ENCODE measurements around the gene FXN.
"Not testable (repeated sequence)": the region's sequence is repeated elsewhere in the genome, so short reads cannot be mapped to it uniquely, and the experiment has no call there.

FXN gene

DNA sequence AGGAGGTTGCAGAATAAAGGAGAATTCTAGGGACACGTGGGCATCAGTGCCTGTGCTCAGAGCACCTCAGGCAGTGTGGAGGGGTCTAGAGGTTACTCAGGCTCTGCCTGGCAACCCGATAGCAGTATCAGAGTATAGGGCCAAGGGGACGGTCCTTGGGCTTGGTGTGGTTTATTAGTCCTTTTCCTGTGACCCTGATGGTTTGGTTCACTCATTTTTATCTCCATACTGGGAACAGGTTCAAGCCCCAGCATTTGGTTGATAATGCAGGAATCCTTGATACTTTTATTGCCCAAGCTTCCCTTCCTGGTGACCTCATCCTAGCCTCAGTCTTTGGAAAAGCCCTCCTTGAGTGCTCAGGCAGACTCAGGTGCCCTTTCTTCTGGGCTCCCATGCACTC lies 35.5 kb downstream of the FXN start:
- no peak for DNase-seq

DNA sequence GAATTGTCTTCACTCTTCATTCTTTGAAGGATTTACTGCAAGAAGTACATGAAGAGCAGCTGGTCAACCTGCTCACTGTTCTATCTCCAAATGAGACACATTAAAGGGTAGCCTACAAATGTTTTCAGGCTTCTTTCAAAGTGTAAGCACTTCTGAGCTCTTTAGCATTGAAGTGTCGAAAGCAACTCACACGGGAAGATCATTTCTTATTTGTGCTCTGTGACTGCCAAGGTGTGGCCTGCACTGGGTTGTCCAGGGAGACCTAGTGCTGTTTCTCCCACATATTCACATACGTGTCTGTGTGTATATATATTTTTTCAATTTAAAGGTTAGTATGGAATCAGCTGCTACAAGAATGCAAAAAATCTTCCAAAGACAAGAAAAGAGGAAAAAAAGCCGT lies 37.6 kb downstream of the FXN start:
- no peak for DNase-seq

DNA sequence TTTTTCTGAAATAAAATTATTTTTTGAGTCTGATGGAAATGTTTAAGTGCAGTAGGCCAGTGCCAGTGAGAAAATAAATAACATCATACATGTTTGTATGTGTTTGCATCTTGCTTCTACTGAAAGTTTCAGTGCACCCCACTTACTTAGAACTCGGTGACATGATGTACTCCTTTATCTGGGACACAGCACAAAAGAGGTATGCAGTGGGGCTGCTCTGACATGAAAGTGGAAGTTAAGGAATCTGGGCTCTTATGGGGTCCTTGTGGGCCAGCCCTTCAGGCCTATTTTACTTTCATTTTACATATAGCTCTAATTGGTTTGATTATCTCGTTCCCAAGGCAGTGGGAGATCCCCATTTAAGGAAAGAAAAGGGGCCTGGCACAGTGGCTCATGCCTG lies 39.2 kb downstream of the FXN start:
- DNase-seq: no peak

DNA sequence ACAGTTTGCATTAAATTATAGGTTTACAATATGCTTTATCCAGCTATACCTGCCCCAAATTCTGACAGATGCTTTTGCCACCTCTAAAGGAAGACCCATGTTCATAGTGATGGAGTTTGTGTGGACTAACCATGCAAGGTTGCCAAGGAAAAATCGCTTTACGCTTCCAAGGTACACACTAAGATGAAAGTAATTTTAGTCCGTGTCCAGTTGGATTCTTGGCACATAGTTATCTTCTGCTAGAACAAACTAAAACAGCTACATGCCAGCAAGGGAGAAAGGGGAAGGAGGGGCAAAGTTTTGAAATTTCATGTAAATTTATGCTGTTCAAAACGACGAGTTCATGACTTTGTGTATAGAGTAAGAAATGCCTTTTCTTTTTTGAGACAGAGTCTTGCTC lies 41.0 kb downstream of the FXN start:
- no peak for DNase-seq

DNA sequence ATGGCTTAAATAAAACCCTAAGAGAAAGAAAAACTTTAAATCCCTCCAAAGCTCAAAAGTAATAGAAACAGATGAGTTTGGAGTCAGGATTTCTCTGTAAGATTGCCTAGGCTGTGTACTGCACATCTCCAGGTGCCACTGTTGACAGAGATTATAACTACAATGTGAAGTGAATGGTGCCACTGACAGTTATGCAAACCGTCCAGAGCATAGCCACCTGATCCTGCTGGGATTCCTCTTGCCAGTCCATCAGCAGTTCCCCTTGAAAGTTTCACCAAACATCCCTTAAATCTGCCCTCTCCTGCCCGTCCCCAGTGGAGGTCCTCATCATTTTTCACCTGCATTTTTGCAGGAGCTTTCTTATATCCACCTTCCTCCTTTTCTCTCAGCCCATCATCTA lies 42.5 kb downstream of the FXN start:
- DNase-seq: no peak

DNA sequence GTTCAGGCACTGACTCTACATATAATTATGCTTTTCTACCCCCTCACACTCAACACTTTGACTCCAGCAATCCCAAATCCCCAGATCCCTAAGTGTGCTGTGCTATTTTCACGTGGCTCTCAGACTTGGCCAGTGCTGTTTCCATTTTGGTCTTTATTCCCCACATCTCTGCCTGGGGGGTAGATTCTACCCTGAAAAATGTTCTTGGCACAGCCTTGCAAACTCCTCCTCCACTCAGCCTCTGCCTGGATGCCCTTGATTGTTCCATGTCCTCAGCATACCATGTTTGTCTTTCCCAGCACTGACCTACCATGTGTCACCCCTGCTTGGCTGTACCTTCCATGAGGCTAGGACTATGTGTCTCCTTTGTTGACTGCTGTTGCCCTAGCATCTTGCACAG lies 43.0 kb downstream of the FXN start:
- no peak for DNase-seq

DNA sequence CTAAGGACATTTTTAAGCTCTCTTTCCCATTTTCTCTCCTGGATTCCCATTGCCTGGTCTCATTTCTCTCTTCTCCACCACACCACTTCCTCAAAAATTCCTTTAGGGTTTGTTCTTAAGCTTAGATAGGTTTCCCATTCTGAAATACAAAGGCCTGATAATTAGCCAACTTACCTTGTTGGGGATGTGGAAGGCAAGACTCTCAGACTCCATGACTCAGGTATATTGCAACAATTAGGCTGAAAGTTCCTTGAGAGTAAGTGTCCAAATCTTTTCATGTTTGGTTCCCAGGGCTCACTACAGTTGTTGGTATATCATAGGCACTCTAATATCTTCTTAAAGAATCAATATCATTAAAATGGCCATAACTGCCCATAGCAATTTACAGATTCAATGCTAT lies 43.6 kb downstream of the FXN start:
- no peak for DNase-seq

DNA sequence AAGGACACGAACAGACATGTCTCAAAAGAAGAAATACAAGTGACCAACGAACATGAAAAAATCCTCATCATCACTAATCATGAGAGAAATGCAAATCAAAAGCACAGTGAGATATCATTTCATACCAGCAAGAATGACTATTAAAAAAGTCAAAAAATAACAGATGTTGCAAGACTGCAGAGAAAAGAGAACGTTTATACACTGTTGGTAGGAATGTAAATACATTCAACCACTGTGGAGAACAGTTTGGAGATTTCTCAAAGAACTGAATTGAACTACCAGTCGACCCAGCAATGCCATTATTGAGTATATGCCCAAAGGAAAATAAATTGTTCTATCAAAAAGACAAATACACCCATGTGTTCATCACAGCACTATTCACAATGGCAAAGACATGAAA lies 45.7 kb downstream of the FXN start:
- DNase-seq: no peak

DNA sequence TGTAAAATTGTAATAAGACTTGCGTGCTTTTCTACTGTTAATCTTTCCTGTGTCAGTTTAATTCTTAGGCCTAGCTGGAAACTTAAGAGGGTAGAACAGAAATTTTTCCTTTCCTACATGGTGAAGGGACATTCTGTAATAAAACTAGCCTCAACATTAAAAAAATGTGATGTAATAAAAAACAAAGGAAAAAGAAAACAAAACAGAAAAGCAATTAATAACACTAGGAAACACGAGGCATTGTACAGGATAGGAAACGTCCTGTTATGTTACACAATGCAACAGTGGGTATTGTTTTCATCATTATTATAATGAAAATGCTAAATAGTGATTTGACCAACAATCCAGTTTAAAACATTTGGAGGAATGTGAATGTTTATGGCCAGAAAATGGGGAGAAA lies 47.8 kb downstream of the FXN start:
- no peak for DNase-seq

DNA sequence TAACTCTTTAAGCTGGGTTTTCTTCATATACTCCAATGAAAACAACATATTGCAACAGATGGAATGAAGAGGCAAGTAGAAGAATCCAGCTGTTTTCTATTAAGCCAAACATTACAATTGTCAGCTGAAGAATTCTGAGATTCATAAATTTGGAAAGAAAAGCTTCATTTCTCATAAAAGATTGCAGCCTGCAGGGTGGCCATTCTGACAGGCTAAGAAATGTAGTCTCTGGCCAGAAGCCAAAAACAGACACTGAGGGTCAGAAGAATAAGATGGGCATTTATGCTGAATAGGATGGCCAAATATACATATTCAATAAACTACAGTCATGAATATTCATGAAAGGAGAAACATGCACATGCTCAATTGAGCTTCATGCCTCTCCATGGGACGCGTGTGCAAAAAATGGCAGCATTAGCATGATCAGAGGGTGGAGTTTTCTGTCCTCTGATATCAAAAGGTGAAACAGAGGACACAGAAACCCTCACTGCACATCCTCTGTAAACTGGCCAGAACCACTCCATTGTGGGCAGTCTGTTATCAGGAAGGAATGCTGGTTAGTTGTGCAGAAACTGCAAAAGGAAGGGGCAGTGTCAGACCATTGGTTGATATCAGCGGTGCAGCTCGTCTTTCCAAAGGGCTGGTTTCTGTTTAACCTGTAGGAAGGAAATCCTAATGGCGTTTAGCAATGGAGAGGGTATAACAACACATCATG lies 50.2 kb downstream of the FXN start:
- no peak for DNase-seq

DNA sequence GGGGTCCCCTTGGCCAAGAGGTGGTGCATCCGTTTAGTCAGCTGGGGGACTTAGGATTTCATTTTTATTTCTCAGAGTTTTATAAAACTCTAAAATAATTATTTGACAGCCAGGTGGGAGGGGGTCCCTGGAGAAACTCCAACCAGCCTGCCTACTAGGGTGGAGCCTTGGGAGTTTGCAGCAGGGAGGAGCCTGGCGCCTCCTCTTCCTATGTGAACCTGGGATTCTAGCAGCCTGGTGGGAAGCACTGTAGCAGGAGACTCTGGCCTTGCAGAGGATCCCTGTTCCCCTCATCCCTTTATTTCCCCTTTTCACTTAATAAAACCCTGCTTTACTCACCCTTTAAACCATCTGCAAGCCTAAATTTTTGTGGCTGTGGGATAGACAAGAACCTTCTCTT lies 50.8 kb downstream of the FXN start:
- DNase-seq: no peak

DNA sequence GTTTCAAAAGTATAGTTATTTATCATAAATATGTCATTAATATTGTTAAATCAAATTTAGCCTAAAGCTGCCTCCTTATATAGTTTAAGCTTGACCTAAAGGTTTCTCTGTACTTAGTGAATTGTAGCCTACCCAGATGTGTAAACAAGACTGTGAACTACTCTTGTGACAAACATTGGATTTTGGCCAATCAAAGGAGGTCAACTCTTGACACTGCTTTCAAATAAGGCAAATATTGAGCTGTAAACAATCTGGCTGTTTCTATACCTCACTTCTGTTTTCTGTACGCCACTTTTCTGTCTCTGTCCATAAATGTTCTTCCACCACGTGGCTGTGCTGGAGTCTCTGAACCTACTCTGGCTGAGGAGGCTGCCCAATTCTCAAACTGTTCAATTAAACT lies 51.2 kb downstream of the FXN start:
- no peak for DNase-seq

DNA sequence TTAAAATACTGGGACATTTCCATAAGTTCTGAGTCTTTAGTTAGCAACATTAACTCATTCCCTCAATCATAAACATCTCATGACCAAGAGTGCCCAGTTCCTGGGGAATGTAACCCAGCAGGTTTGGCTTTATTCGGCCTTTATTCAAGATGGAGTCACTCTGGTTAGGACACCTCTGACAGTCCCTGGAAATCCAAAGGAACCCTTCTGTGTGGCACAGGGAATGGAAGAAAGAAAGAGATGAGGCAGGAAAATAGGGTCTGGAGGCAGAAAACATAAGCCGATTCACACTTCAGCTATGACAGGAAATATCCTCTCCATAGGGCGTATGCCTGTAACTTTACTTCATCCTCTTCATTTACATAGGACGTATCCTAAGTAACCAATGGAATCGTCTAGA lies 53.5 kb downstream of the FXN start:
- DNase-seq: no peak

DNA sequence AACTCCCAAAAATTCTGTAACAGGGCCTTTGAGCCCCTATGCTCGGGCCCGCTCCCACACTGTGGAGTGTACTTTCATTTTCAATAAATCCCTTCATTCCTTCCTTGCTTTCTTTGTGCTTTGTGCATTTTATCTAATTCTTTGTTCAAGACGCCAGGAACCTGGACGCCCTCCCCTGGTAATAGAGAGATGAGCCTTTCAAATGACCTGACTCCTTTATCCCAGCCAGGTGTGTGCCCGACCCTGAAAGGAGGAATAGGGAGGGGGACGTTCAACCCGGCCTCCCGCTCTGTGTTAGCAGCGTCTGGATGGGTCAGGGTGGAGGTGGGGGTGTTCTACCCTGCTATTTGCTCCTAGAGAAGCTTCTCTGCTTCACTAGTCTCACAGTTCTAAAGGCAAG lies 53.9 kb downstream of the FXN start:
- DNase-seq: no peak

DNA sequence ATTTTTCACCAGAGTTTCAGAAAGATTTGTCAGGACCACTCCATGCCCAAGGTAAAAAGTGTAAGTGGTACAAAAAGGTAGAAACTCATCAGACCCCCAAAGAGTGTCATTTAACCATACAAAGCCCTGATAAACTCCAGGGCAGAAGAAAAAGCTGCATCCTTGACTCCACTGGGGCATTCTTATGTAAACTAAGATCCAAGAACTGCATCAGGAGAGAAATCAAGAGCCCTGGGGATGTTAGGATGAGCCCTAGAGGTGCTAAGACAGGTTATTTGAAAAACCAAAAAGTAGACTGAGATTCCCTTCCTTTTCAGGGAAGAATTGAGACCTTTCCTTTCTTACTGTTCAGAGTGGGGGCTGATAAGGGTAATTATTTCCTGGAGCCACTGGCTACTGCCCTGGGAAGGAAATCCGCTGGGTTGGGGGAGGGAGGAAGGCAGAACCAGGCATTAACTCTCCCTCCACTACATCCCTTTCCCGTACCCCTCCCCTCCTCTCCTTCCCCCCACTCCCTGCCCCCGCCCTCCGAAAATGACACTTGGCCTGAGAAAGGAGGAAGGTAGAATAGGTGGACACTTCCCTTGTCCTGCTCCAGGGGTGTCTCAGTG lies 54.7 kb downstream of the FXN start:
- no peak for DNase-seq

DNA sequence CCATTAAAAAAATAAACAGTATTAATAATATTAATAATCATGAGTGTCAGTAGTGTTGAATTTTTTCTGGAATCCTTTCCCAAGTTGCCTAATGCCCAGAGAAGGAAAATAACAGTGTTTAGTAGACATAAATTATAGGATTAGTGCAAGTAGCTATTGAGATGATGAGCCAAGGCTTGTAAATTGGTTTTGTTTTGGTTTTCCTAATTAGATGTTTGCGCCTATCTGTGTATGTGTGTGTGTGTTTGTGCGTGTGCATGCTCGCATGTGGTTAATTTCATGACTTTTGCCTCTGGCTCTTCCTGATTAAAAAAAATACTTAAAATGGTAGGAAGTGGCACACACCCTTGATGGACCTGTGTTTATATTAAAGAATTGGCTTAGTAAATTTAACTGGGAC lies 55.4 kb downstream of the FXN start:
- no peak for DNase-seq

DNA sequence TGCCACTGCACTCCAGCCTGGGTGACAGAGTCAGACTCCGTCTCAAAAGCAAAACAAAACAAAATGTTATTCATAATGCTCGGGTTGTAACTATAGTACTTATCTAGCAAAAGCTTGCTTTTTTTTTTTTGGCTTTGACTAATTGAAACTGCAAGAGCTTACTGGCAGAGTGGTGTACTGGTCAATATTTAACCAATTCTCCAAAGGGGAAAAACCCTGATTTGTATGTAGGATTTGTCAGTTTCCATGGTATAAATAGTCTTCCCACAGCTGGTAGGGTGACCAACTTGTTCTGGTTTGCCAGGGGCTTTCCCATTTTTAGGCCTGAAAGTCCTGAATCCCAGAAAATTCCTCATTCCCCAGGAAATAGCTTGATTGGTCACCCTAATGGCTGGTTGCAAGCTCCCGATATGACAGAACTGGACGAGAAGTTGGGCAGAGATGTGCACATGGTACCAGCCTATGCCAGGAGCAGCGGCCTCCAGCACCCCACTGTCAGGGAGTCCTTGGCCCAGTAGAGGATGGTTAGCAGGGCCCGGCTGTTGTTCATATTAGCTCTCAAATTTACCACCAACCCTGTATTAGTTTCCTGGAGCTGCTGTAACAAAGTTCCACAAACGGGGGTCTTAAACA lies 58.0 kb downstream of the FXN start:
- no peak for DNase-seq

DNA sequence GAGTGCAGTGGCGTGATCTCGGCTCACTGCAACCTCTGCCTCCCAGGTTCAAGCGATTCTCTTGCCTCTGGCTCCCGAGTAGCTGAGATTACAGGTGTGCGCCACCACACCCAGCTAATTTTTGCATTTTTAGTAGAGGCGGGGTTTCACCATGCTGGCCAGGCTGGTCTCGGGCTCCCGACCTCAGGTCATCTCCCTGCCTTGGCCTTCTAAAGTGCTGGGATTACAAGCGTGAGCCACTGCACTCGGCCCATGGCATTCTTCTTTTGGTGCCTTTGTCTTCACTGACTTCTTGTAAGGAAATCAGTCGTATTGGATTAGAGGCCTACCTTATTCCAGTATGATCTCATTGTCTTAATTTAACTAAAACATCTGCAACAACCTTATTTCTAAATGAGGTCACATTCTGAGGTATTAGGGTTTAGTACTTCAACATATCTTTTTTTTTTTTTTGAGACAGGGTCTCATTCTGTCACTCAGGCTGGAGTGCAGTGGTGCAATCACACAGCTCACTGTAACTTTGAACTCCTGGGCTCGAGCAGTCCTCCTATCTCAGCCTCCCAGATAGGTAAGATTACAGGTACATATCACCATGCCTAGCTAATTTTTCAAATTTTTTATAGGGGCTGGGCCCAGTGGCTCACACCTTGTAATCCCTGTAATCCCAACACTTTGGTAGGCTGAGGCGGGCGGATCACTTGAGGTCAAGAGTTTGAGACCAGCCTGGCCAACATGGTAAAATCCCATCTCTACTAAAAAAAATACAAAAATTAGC lies 59.0 kb downstream of the FXN start:
- not testable (repeated sequence) for DNase-seq

DNA sequence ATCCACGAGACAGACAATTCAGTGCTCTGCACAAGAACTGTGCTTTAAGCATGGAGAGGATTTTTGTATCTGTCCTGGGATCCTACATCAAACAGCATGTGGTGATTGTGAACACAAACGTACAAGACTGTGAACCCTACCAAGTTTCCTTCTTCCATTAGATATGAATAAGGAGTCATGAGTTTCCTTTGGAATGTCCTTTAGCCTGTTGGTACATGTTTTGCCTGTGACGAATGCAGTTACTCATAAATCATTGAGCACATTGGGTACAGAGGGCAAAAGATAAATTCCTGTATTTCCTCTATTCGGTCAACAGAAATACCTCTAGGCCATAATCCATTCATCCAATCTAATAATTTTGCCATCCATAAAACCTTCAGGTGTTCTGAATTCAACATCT lies 61.5 kb downstream of the FXN start:
- no peak for DNase-seq

DNA sequence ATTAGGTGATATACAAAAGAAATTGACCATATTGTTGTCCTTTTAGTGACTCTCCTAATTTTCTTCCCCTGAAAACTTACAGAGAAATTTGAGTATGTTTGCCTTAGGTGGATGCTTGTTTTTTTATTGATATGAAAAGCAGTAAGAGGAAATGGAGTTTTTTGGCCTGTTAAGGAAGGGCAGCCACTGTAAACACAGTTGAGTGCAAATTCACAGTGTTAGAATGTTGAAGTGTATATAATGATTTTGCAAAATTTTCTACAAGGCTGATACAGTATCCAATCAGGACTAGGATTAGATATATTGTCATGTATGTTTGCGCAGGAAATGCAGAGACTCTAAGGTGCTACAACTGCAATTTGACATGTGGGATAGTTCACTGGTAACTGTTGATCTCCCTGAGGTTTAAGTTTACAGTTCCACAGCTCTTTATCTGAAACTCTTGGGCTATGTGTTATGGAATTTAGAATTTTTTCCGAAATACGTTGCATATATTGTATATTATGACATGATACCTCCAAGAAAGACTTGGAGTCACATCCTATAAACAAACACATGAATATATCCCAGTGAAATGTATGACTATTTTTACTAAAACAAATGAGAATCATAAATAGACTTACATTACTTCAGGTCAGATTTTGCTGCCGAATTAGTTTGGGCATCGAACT lies 62.5 kb downstream of the FXN start:
- no peak for DNase-seq

DNA sequence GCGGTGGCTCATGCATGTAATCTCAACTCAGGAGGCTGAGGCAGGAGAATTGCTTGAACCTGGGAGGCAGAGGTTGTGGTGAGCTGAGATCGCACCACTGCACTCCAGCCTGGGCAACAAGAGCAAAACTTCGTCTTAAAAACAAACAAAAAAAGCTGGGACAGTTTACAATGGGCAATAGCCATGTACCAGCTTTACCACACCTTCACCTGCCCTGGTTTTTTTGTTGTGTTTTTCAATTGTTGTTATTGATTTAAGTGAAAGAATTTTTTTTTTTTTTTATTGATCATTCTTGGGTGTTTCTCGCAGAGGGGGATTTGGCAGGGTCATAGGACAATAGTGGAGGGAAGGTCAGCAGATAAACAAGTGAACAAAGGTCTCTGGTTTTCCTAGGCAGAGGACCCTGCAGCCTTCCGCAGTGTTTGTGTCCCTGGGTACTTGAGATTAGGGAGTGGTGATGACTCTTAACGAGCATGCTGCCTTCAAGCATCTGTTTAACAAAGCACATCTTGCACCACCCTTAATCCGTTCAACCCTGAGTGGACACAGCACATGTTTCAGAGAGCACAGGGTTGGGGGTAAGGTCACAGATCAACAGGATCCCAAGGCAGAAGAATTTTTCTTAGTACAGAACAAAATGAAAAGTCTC lies 67.9 kb downstream of the FXN start:
- DNase-seq: not testable (repeated sequence)

DNA sequence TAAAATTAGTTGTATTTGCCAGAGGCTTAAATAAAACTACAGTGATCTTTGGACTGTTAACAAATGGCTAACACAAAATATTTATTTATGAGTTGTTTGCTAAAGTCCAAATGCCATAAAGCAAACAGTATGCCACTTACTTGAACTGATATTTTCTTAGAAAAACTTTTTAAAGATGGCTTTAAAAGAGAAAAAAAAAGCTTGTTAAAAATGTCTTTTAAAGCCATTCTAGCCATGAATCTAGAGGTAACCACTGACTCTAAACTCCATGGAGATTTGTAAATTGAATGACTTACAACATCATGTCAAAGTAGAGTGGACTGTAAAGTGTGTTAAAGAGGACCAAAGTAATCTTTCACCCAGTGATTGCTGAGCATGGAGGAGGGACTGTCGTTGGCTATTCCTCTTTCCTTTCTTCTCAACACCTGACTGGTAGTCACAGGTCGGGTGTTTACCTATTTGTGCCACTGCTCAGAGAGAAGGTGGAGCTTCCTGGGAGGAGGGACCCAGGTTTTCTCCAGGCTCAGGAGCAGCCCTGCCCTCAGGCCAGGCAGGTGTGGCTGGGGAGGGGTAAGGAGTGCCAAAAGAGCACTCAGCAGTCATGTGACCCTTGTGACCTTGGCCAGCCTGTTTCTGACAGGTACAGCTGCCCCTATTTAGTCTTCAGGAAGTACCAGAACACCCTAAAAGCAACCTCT lies 69.4 kb downstream of the FXN start:
- no peak for DNase-seq

Data from stimulated activated CD4-positive, alpha-beta T cell treated with anti-CD3 and anti-CD28 coated beads, Interleukin-12 subunit alpha, Interleukin-12 subunit beta, amount 100 ng/mL, for 4 hours (primary cell).